Measurements from ENCODE around the gene P2RY2. TPM values are rescaled to one million over a fixed set of nuclear protein-coding genes. Genes with fewer than 3 reads are reported as not detected.
A peak's percentile ranks its signal among the peaks of the same experiment; 100 is the strongest.

The P2RY2 gene
- polyA plus RNA-seq, 1 of the 3 experiments (the other 2 are of a cell fraction) = 0.12 TPM

DNA sequence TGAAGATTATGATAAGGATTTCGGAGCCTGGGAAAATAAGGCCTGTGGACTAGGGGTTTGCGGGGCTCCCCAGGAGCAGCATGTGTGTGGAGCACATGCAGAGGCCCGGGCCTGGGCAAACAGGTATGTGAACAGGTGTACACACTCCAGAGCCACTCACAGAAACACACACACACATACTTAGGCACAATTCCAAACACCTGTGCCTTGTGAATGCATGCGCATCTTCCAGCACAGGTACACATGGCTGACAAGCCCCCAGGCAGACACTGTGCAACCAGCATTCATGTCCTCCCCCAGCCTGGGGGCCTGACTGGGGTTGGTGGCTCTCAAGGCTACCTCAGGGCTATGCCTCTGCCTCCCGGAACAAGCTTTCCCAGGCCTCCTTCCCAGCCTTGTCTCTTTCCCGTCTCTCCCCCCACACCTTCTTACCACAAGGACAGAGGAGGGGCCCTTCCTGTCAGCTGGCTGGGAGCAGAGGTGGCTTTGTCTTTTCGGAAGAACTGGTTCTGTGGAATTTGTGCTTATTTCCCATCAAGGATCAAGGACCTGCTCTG is 51.5 kb downstream of the P2RY2 start:
- TF ChIP-seq ELF1 (IDR thresholded peaks at IDR 0.05) (no peak), NFIC (IDR thresholded peaks at IDR 0.05; ENCODE audit: borderline replicate concordance) (no peak), FOXM1 (IDR thresholded peaks at IDR 0.05; ENCODE audit: low read depth) (no peak), EP300 (IDR thresholded peaks at IDR 0.05; ENCODE audit: borderline replicate concordance in 1 of 2, low read depth in 1 of 2, low read length in 1 of 2) (no peak), SMC3 (IDR thresholded peaks at IDR 0.05; ENCODE audit: low read depth, low read length) (no peak), JUND (IDR thresholded peaks at IDR 0.05) (no peak), FOSL2 (IDR thresholded peaks at IDR 0.05; ENCODE audit: borderline replicate concordance, low read depth) (no peak), SIN3A (IDR thresholded peaks at IDR 0.05; ENCODE audit: borderline replicate concordance, low read depth, low read length) (no peak), TCF12 (IDR thresholded peaks at IDR 0.05) (no peak), RCOR1 (IDR thresholded peaks at IDR 0.05; ENCODE audit: low read length) (no peak), RFX5 (IDR thresholded peaks at IDR 0.05; ENCODE audit: low read length) (no peak), GABPA (IDR thresholded peaks at IDR 0.05; ENCODE audit: low read depth) (no peak), CHD2 (IDR thresholded peaks at IDR 0.05; ENCODE audit: low read length, partially characterized antibody) (no peak)
- TF ChIP-seq, protein P1, sequence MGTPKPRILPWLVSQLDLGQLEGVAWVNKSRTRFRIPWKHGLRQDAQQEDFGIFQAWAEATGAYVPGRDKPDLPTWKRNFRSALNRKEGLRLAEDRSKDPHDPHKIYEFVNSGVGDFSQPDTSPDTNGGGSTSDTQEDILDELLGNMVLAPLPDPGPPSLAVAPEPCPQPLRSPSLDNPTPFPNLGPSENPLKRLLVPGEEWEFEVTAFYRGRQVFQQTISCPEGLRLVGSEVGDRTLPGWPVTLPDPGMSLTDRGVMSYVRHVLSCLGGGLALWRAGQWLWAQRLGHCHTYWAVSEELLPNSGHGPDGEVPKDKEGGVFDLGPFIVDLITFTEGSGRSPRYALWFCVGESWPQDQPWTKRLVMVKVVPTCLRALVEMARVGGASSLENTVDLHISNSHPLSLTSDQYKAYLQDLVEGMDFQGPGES (IDR thresholded peaks at IDR 0.05; ENCODE audit: low read depth, low read length) = no peak
- TF ChIP-seq, protein P2, sequence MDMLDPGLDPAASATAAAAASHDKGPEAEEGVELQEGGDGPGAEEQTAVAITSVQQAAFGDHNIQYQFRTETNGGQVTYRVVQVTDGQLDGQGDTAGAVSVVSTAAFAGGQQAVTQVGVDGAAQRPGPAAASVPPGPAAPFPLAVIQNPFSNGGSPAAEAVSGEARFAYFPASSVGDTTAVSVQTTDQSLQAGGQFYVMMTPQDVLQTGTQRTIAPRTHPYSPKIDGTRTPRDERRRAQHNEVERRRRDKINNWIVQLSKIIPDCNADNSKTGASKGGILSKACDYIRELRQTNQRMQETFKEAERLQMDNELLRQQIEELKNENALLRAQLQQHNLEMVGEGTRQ (IDR thresholded peaks at IDR 0.05; ENCODE audit: borderline replicate concordance, low read depth, low read length) = no peak
- TF ChIP-seq, protein P3, sequence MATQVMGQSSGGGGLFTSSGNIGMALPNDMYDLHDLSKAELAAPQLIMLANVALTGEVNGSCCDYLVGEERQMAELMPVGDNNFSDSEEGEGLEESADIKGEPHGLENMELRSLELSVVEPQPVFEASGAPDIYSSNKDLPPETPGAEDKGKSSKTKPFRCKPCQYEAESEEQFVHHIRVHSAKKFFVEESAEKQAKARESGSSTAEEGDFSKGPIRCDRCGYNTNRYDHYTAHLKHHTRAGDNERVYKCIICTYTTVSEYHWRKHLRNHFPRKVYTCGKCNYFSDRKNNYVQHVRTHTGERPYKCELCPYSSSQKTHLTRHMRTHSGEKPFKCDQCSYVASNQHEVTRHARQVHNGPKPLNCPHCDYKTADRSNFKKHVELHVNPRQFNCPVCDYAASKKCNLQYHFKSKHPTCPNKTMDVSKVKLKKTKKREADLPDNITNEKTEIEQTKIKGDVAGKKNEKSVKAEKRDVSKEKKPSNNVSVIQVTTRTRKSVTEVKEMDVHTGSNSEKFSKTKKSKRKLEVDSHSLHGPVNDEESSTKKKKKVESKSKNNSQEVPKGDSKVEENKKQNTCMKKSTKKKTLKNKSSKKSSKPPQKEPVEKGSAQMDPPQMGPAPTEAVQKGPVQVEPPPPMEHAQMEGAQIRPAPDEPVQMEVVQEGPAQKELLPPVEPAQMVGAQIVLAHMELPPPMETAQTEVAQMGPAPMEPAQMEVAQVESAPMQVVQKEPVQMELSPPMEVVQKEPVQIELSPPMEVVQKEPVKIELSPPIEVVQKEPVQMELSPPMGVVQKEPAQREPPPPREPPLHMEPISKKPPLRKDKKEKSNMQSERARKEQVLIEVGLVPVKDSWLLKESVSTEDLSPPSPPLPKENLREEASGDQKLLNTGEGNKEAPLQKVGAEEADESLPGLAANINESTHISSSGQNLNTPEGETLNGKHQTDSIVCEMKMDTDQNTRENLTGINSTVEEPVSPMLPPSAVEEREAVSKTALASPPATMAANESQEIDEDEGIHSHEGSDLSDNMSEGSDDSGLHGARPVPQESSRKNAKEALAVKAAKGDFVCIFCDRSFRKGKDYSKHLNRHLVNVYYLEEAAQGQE (IDR thresholded peaks at IDR 0.05; ENCODE audit: low read depth, low read length) = no peak
- TF ChIP-seq, protein P4, sequence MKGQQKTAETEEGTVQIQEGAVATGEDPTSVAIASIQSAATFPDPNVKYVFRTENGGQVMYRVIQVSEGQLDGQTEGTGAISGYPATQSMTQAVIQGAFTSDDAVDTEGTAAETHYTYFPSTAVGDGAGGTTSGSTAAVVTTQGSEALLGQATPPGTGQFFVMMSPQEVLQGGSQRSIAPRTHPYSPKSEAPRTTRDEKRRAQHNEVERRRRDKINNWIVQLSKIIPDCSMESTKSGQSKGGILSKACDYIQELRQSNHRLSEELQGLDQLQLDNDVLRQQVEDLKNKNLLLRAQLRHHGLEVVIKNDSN (IDR thresholded peaks at IDR 0.05; ENCODE audit: borderline replicate concordance, low read depth) = no peak
- TF ChIP-seq, protein P5, sequence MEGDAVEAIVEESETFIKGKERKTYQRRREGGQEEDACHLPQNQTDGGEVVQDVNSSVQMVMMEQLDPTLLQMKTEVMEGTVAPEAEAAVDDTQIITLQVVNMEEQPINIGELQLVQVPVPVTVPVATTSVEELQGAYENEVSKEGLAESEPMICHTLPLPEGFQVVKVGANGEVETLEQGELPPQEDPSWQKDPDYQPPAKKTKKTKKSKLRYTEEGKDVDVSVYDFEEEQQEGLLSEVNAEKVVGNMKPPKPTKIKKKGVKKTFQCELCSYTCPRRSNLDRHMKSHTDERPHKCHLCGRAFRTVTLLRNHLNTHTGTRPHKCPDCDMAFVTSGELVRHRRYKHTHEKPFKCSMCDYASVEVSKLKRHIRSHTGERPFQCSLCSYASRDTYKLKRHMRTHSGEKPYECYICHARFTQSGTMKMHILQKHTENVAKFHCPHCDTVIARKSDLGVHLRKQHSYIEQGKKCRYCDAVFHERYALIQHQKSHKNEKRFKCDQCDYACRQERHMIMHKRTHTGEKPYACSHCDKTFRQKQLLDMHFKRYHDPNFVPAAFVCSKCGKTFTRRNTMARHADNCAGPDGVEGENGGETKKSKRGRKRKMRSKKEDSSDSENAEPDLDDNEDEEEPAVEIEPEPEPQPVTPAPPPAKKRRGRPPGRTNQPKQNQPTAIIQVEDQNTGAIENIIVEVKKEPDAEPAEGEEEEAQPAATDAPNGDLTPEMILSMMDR (IDR thresholded peaks at IDR 0.05) = no peak
- WGBS (ENCODE audit: low lambda C conversion rate) = 86% methylated on average over 7 of the region's 7 CpGs
- Histone ChIP-seq H3K4me1 (ENCODE audit: control insufficient read depth in 1 of 2, insufficient read depth in 2 of 2, low read depth in 1 of 2, low read length in 1 of 2) (peaks cover 3 to 52% of the 10 kb centered on the region in 2 experiments; a peak in 2 of 4 replicates), H2AFZ (ENCODE audit: low read depth) (no peak overlapping the region), H3F3A (replicated peaks; ENCODE audit: insufficient read depth) (no peaks in the 10 kb centered on the region), H3K9me2 (no peaks in the 10 kb centered on the region), H3K9me3 (no peaks in the 10 kb centered on the region), H3K4me3 (ENCODE audit: low read depth in 2 of 2, low read length in 1 of 2) (no peak overlapping the region), H3K27ac (ENCODE audit: low read depth in 2 of 2, low read length in 1 of 2) (peak overlapping the region in 1 of 2 experiments; percentile 14; a peak in 1 of 4 replicates), H3K27me3 (ENCODE audit: insufficient read depth) (no peaks in the 10 kb centered on the region), H3K9ac (no peak overlapping the region), H3K36me3 (replicated peaks in 1 of 2; ENCODE audit: control insufficient read depth in 1 of 2, insufficient read depth in 2 of 2, low read length in 1 of 2) (no peaks in the 10 kb centered on the region), H3K4me2 (no peak overlapping the region), H4K20me1 (ENCODE audit: insufficient read depth) (no peaks in the 10 kb centered on the region), H3K79me2 (ENCODE audit: insufficient read depth) (no peaks in the 10 kb centered on the region)
- ChIA-PET CTCF (interaction anchor here (1.1 to 15.0 kb wide), 7 partner anchors 10 to 479 kb away, joined by 3 to 179 read pairs (median 3); no protein-coding TSS in a partner anchor), POLR2A (interaction anchor here (1.2 kb wide), 1 partner anchor 127 kb away, joined by 4 read pairs; the partner anchor contains the start of gene FCHSD2)
- no peak for DNase-seq
